Stimulated activated CD4-positive, alpha-beta T cell treated with anti-CD3 and anti-CD28 coated beads, Interleukin-1b, Interleukin-23, amount 100 ng/mL, for 1 hour (primary cell): ENCODE results near the gene NPB.

Experiments used
- DNase-seq, 2 donors: peaks; one replicate each; pipeline ENCODE4 v3.0.0-alpha.2; 2020; ENCODE audit warnings: low read depth in 2 of 2

Gene NPB

GRCh38 chr17:81898885-81899284 lies 3.2 kb upstream of the NPB start:
- DNase-seq, result no peak

GRCh38 chr17:81899514-81900166 lies 2.4 kb upstream of the NPB start:
- DNase-seq, result no peak

- no peak for DNase-seq
Observed at GRCh38 chr17:81900181-81900820, 1.7 kb upstream of the NPB start.

GRCh38 chr17:81901167-81902022 lies 643 bp upstream of the NPB start:
- no peak for DNase-seq

- no peak for DNase-seq
Observed at GRCh38 chr17:81902653-81903414, 796 bp downstream of the NPB start.

GRCh38 chr17:81903415-81903831 lies 1.4 kb downstream of the NPB start:
- DNase-seq, result no peak

GRCh38 chr17:81903896-81904599 lies 2.0 kb downstream of the NPB start:
- DNase-seq, result no peak

- no peak for DNase-seq
Observed at GRCh38 chr17:81904600-81905423, 2.8 kb downstream of the NPB start.

- no peak for DNase-seq
Observed at GRCh38 chr17:81905424-81905875, 3.4 kb downstream of the NPB start.

- DNase-seq, result no peak
Observed at GRCh38 chr17:81905993-81906392, 4.0 kb downstream of the NPB start.

GRCh38 chr17:81906476-81907218 lies 4.6 kb downstream of the NPB start:
- no peak for DNase-seq

- no peak for DNase-seq
Observed at GRCh38 chr17:81907219-81908145, 5.4 kb downstream of the NPB start.

- DNase-seq, result no peak
Observed at GRCh38 chr17:81908793-81909192, 6.8 kb downstream of the NPB start.

GRCh38 chr17:81909231-81909630 lies 7.2 kb downstream of the NPB start:
- DNase-seq, result no peak

- no peak for DNase-seq
Observed at GRCh38 chr17:81909966-81910839, 8.2 kb downstream of the NPB start.

GRCh38 chr17:81910840-81911276 lies 8.8 kb downstream of the NPB start:
- no peak for DNase-seq

GRCh38 chr17:81911277-81911961 lies 9.4 kb downstream of the NPB start, which contains the start of gene PCYT2:
Gene PCYT2, minus strand, starts transcription at chr17:81911399. Its CDS starts 44 bp downstream, at chr17:81911355.
- DNase-seq, result peak; percentile 86 to 88
